Posterior cingulate gyrus (tissue), 11 donors: ENCODE results near the gene RERGL.
"Not testable (repeated sequence)": the region's sequence is repeated elsewhere in the genome, so short reads cannot be mapped to it uniquely, and the experiment has no call there.

Source experiments
- DNase-seq, 10 donors: peaks; one replicate each; pipeline versions ENCODE4 v3.0.0 to v3.0.0-alpha.2; 2020 to 2021; ENCODE audit warnings: mixed read lengths in 3 of 10
- intact Hi-C: fragments of 100-400 bp; cut with DNase I; formaldehyde crosslinking; loops from one replicate; pipeline ENCODE4 v1.15.1; 2023

The RERGL gene

DNA sequence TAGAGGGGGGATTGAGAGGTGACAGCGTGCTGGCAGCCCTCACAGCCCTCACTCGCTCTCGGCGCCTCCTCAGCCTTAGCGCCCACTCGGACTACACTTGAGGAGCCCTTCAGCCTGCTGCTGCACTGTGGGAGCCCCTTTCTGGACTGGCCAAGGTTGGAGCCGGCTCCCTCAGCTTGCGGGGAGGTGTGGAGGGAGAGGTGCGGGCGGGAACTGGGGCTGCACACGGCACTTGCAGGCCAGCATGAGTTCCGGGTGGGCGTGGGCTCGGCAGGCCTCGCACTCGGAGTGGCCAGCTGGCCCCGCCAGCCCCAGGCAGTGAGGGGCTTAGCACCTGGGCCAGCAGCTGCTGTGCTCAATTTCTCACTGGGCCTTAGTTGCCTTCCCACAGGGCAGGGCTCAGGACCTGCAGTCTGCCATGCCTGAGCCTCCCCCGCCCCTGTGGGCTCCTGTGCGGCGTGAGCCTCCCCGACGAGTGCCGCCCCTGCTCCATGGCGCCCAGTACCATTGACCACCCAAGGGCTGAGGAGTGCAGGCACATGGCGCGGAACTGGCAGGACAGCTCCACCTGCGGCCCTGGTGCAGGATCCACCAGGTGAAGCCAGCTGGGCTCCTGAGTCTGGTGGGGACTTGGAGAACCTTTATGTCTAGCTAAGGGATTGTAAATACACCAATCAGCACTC lies 49.8 kb downstream of the RERGL start:
- DNase-seq, result peak in 2 of 10 donors; percentile 78
- intact Hi-C loops, result not testable (repeated sequence)
